Measurements from ENCODE around the gene EPHA2. TPM values are rescaled to one million over a fixed set of nuclear protein-coding genes. Genes with fewer than 3 reads are reported as not detected.

Gene EPHA2
- total and polyA plus RNA-seq, 2 donors (not counting 3 experiments of a cell fraction or from before 2014, with no cell fraction given): 141 to 147 TPM

- peaks cover 65 to 88% of the 10 kb centered on the region in 2 experiments for H3K36me3 ChIP-seq (ENCODE audit: control insufficient read depth in 2 of 2, extremely low read depth in 1 of 2, insufficient read depth in 2 of 2, low read length in 2 of 2)
- ChIA-PET CTCF (interaction anchor here (1.1 kb wide), 1 partner anchor 49 kb away, joined by 4 read pairs; no protein-coding TSS in a partner anchor), POLR2A (no interaction called here)
- H3K4me1 ChIP-seq (ENCODE audit: control insufficient read depth, extremely low read depth, insufficient read depth, low read length): no peaks in the 10 kb centered on the region
- no peak overlapping the region for H3K4me2 ChIP-seq (ENCODE audit: insufficient read depth, low read length)
- no peaks in the 10 kb centered on the region for H3K9me3 ChIP-seq (replicated peaks; ENCODE audit: control insufficient read depth, insufficient read depth, low read length)
- peaks cover 50% of the 10 kb centered on the region for H3K79me2 ChIP-seq (ENCODE audit: control insufficient read depth, insufficient read depth, low read length)
- H3K27ac ChIP-seq (ENCODE audit: insufficient read depth, low read depth, low read length): no peak overlapping the region
- dilution Hi-C loops (cut with MboI; ENCODE audit: extremely low pct_ligation_motif_present, low sequenced_read_pairs) (no loop called here), intact Hi-C loops (cut with micrococcal nuclease) (no loop called here)
- no peak overlapping the region for H2AFZ ChIP-seq (ENCODE audit: low read depth, low read length)
- no TSS peak for BruUV-seq (replicated peaks)
- no peaks in the 10 kb centered on the region for H3K27me3 ChIP-seq (ENCODE audit: control insufficient read depth in 2 of 2, insufficient read depth in 2 of 2, low read length in 2 of 2)
- no peak for FAIRE-seq
- no peaks in the 10 kb centered on the region for H4K20me1 ChIP-seq (replicated peaks; ENCODE audit: control insufficient read depth, extremely low read depth, insufficient read depth, low read length)
- H3K4me3 ChIP-seq (replicated peaks in 1 of 3; ENCODE audit: insufficient read depth in 1 of 3, low read depth in 1 of 3, low read length in 3 of 3): no peak overlapping the region
- no peak overlapping the region for H3K9ac ChIP-seq (replicated peaks; ENCODE audit: extremely low read depth, insufficient read depth, low read length)
- DNase-seq (ENCODE audit: low read depth, low spot score): no peak
- no peaks in the 10 kb centered on the region for H3K9me1 ChIP-seq (replicated peaks; ENCODE audit: control insufficient read depth, extremely low read depth, insufficient read depth, low read length)
- TF ChIP-seq EZH2 (IDR thresholded peaks at IDR 0.05; ENCODE audit: borderline replicate concordance, low read depth, low read length, severe bottlenecking) (no peak), POLR2A (IDR thresholded peaks at IDR 0.05; ENCODE audit: low read depth, low read length) (no peak), GATA2 (IDR thresholded peaks at IDR 0.05; ENCODE audit: insufficient read depth, insufficient read length, low read depth, low read length) (no peak), CTCF (IDR thresholded peaks at IDR 0.05; ENCODE audit: extremely low read depth in 1 of 2, insufficient read depth in 1 of 2, low read depth in 1 of 2, low read length in 2 of 2) (no peak), POLR2AphosphoS5 (IDR thresholded peaks at IDR 0.05; ENCODE audit: insufficient read depth, low read depth, low read length) (no peak), MYC (IDR thresholded peaks at IDR 0.05; ENCODE audit: low read depth, low read length) (no peak), JUN (IDR thresholded peaks at IDR 0.05; ENCODE audit: borderline replicate concordance, insufficient read depth, insufficient read length, low read depth) (no peak), MAX (IDR thresholded peaks at IDR 0.05; ENCODE audit: insufficient read depth, insufficient read length) (no peak), FOS (IDR thresholded peaks at IDR 0.05; ENCODE audit: borderline replicate concordance, insufficient read depth, low read length) (no peak)
Observed at GRCh38 chr1:16128338-16128741, 27.5 kb downstream of the EPHA2 start.

Data from endothelial cell of umbilical vein (primary cell).